Measurements from ENCODE around the gene CDK2AP2.

- no peak for TF ChIP-seq GATA2 (IDR thresholded peaks at IDR 0.05; ENCODE audit: low read depth, low read length)
- TF ChIP-seq GATA3 (IDR thresholded peaks at IDR 0.05; ENCODE audit: low read depth, low read length) = no peak
Observed at GRCh38 chr11:67499808-67500483, 8.0 kb downstream of the CDK2AP2 start.
